Measurements from ENCODE around the gene ODC1. TPM values are rescaled to one million over a fixed set of nuclear protein-coding genes. Genes with fewer than 3 reads are reported as not detected.

ODC1 gene
- total and polyA plus RNA-seq, 2 experiments from 2014 or later, result 23.3 to 70.3 TPM

DNA sequence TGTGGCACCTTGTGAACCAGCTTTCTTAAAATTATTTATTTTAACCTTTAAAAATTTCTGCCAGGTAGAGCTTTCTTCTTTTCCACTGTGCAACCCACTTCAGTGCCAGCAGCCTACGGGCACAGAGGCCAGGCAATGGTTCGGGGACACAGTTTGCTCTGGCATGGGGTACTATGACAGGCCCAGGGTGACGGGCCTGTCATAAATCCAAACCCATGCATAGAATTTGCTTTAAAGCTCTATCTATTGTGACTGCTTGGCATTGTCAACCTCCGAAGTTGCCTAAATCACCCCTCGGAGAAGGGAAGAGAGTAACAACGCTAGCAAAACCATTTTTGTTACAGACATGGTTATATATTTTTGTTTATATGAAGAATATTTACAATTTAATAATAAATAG lies 1.5 kb downstream of the ODC1 start (continued):
- TF ChIP-seq, protein P1, sequence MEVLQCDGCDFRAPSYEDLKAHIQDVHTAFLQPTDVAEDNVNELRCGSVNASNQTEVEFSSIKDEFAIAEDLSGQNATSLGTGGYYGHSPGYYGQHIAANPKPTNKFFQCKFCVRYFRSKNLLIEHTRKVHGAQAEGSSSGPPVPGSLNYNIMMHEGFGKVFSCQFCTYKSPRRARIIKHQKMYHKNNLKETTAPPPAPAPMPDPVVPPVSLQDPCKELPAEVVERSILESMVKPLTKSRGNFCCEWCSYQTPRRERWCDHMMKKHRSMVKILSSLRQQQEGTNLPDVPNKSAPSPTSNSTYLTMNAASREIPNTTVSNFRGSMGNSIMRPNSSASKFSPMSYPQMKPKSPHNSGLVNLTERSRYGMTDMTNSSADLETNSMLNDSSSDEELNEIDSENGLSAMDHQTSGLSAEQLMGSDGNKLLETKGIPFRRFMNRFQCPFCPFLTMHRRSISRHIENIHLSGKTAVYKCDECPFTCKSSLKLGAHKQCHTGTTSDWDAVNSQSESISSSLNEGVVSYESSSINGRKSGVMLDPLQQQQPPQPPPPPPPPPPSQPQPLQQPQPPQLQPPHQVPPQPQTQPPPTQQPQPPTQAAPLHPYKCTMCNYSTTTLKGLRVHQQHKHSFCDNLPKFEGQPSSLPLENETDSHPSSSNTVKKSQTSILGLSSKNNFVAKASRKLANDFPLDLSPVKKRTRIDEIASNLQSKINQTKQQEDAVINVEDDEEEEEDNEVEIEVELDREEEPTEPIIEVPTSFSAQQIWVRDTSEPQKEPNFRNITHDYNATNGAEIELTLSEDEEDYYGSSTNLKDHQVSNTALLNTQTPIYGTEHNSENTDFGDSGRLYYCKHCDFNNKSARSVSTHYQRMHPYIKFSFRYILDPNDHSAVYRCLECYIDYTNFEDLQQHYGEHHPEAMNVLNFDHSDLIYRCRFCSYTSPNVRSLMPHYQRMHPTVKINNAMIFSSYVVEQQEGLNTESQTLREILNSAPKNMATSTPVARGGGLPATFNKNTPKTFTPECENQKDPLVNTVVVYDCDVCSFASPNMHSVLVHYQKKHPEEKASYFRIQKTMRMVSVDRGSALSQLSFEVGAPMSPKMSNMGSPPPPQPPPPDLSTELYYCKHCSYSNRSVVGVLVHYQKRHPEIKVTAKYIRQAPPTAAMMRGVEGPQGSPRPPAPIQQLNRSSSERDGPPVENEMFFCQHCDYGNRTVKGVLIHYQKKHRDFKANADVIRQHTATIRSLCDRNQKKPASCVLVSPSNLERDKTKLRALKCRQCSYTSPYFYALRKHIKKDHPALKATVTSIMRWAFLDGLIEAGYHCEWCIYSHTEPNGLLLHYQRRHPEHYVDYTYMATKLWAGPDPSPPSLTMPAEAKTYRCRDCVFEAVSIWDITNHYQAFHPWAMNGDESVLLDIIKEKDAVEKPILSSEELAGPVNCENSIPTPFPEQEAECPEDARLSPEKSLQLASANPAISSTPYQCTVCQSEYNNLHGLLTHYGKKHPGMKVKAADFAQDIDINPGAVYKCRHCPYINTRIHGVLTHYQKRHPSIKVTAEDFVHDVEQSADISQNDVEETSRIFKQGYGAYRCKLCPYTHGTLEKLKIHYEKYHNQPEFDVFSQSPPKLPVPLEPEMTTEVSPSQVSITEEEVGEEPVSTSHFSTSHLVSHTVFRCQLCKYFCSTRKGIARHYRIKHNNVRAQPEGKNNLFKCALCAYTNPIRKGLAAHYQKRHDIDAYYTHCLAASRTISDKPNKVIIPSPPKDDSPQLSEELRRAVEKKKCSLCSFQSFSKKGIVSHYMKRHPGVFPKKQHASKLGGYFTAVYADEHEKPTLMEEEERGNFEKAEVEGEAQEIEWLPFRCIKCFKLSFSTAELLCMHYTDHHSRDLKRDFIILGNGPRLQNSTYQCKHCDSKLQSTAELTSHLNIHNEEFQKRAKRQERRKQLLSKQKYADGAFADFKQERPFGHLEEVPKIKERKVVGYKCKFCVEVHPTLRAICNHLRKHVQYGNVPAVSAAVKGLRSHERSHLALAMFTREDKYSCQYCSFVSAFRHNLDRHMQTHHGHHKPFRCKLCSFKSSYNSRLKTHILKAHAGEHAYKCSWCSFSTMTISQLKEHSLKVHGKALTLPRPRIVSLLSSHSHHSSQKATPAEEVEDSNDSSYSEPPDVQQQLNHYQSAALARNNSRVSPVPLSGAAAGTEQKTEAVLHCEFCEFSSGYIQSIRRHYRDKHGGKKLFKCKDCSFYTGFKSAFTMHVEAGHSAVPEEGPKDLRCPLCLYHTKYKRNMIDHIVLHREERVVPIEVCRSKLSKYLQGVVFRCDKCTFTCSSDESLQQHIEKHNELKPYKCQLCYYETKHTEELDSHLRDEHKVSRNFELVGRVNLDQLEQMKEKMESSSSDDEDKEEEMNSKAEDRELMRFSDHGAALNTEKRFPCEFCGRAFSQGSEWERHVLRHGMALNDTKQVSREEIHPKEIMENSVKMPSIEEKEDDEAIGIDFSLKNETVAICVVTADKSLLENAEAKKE (CRISPR knock-in tag; IDR thresholded peaks at IDR 0.05), result no peak
- no peak for TF ChIP-seq CREB1 (CRISPR knock-in tag; IDR thresholded peaks at IDR 0.05; ENCODE audit: low read depth)

DNA sequence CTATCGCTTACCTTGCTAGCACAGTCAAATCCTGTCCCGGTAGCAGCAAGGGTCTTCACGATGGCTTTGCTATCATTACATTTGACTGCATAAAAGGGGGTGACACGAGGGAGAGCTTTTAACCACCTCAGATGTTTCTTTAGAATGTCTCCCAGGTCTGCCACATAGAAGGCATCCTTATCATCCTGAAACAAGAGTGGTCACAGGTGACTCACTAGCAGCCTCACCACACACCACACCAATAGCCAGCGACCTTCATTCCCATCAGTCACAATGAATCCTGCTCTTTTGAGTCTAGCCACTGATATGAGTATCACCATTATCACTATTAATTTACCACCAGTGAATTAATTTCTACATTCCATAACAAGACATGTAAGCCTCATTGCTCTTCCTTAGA lies 3.7 kb downstream of the ODC1 start:
- Mint-ChIP-seq H3K36me3 (ENCODE audit: low read depth) (peaks cover 64% of the 10 kb centered on the region), H3K27ac (no peak overlapping the region), H3K4me3 (no peak overlapping the region), H3K4me1 (peaks cover 3% of the 10 kb centered on the region; the same call in 2 of the 3 replicates), H3K9me3 (no peaks in the 10 kb centered on the region), H3K27me3 (ENCODE audit: insufficient read depth, low read depth, poor library complexity) (peaks cover 15% of the 10 kb centered on the region)
- no peak overlapping the region for H2AFZ ChIP-seq
- H3K4me2 ChIP-seq, result no peak overlapping the region
- peaks cover 16% of the 10 kb centered on the region; the same call in 1 of the 2 replicates for H3K36me3 ChIP-seq (ENCODE audit: insufficient read depth)
- H3K27me3 ChIP-seq (ENCODE audit: insufficient read depth), result peaks cover 18% of the 10 kb centered on the region
- H4K20me1 ChIP-seq (replicated peaks; ENCODE audit: insufficient read depth), result 0 out of 2 replicates have a peak, but pooled peaks cover 11% of the 10 kb centered on the region
- peaks cover under 1% of the 10 kb centered on the region for H3K4me1 ChIP-seq (ENCODE audit: insufficient read depth)
- H3F3A ChIP-seq (replicated peaks; ENCODE audit: low read depth), result no peaks in the 10 kb centered on the region
- no peak overlapping the region for H3K27ac ChIP-seq (ENCODE audit: low read depth)
- peaks cover 28% of the 10 kb centered on the region for H3K79me2 ChIP-seq (replicated peaks; ENCODE audit: insufficient read depth)
- ATAC-seq, result no peak
- H3K9me2 ChIP-seq (ENCODE audit: insufficient read depth), result no peaks in the 10 kb centered on the region
- no peak for DNase-seq (ENCODE audit: low spot score)
- no peak overlapping the region for H3K4me3 ChIP-seq
- no peak for TF ChIP-seq JUNB (IDR thresholded peaks at IDR 0.05; ENCODE audit: unreplicated experiment)
- TF ChIP-seq, protein P2, sequence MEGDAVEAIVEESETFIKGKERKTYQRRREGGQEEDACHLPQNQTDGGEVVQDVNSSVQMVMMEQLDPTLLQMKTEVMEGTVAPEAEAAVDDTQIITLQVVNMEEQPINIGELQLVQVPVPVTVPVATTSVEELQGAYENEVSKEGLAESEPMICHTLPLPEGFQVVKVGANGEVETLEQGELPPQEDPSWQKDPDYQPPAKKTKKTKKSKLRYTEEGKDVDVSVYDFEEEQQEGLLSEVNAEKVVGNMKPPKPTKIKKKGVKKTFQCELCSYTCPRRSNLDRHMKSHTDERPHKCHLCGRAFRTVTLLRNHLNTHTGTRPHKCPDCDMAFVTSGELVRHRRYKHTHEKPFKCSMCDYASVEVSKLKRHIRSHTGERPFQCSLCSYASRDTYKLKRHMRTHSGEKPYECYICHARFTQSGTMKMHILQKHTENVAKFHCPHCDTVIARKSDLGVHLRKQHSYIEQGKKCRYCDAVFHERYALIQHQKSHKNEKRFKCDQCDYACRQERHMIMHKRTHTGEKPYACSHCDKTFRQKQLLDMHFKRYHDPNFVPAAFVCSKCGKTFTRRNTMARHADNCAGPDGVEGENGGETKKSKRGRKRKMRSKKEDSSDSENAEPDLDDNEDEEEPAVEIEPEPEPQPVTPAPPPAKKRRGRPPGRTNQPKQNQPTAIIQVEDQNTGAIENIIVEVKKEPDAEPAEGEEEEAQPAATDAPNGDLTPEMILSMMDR (conservative IDR thresholded peaks at IDR 0.05; ENCODE audit: low read depth in 2 of 2), result no peak
- no peak for TF ChIP-seq POLR2AphosphoS5 (IDR thresholded peaks at IDR 0.05; ENCODE audit: low read depth)
- no peak for TF ChIP-seq CREB1 (CRISPR knock-in tag; IDR thresholded peaks at IDR 0.05; ENCODE audit: low read depth)
- no peak for TF ChIP-seq EZH2phosphoT487 (IDR thresholded peaks at IDR 0.05; ENCODE audit: unreplicated experiment)
- no peak for TF ChIP-seq EZH2 (IDR thresholded peaks at IDR 0.05; ENCODE audit: low read depth, unreplicated experiment)
- no peak for TF ChIP-seq ZNF114 (CRISPR knock-in tag; IDR thresholded peaks at IDR 0.05)
- TF ChIP-seq ZNF331 (CRISPR knock-in tag; IDR thresholded peaks at IDR 0.05; ENCODE audit: low read depth), result no peak
- TF ChIP-seq, protein P3, sequence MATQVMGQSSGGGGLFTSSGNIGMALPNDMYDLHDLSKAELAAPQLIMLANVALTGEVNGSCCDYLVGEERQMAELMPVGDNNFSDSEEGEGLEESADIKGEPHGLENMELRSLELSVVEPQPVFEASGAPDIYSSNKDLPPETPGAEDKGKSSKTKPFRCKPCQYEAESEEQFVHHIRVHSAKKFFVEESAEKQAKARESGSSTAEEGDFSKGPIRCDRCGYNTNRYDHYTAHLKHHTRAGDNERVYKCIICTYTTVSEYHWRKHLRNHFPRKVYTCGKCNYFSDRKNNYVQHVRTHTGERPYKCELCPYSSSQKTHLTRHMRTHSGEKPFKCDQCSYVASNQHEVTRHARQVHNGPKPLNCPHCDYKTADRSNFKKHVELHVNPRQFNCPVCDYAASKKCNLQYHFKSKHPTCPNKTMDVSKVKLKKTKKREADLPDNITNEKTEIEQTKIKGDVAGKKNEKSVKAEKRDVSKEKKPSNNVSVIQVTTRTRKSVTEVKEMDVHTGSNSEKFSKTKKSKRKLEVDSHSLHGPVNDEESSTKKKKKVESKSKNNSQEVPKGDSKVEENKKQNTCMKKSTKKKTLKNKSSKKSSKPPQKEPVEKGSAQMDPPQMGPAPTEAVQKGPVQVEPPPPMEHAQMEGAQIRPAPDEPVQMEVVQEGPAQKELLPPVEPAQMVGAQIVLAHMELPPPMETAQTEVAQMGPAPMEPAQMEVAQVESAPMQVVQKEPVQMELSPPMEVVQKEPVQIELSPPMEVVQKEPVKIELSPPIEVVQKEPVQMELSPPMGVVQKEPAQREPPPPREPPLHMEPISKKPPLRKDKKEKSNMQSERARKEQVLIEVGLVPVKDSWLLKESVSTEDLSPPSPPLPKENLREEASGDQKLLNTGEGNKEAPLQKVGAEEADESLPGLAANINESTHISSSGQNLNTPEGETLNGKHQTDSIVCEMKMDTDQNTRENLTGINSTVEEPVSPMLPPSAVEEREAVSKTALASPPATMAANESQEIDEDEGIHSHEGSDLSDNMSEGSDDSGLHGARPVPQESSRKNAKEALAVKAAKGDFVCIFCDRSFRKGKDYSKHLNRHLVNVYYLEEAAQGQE (IDR thresholded peaks at IDR 0.05; ENCODE audit: unreplicated experiment), result no peak
